GM23248 (cell line): ENCODE measurements around the gene CD93. TPM values are rescaled to one million over a fixed set of nuclear protein-coding genes. Genes with fewer than 3 reads are reported as not detected.

Experiments
- DNase-seq: peaks from one replicate; pipeline ENCODE4 v3.0.0-alpha.2; 2015
- H2AFZ ChIP-seq: fragments of 200-600 bp; sonication (generic); 2 replicates; pipeline ENCODE4 v1.6.1; 2016; ENCODE audit warnings: antibody characterized with exemption
- H3F3A ChIP-seq: fragments of 200-600 bp; sonication (generic); 2 replicates; pipeline ENCODE4 v1.6.1; 2016; ENCODE audit warnings: mild to moderate bottlenecking, antibody characterized with exemption, mixed run types; ENCODE audit not compliant: insufficient read depth
- H3K27ac ChIP-seq: fragments of 200-600 bp; sonication (generic); 2 replicates; pipeline ENCODE4 v1.5.1; 2016; ENCODE audit warnings: mild to moderate bottlenecking
- H3K27me3 ChIP-seq: fragments of 200-600 bp; sonication (generic); replicated peaks from 2 replicates; pipeline ENCODE4 v1.6.1; 2016; ENCODE audit warnings: mild to moderate bottlenecking; ENCODE audit not compliant: insufficient read depth
- H3K36me3 ChIP-seq: fragments of 200-600 bp; sonication (generic); 2 replicates; pipeline ENCODE4 v1.6.1; 2016; ENCODE audit warnings: low read depth, mild to moderate bottlenecking
- H3K4me1 ChIP-seq: fragments of 200-600 bp; sonication (generic); 2 replicates; pipeline ENCODE4 v1.6.1; 2016; ENCODE audit warnings: mild to moderate bottlenecking; ENCODE audit not compliant: insufficient read depth
- H3K4me2 ChIP-seq: fragments of 200-600 bp; sonication (generic); one replicate; pipeline ENCODE4 v1.6.1; 2016; ENCODE audit warnings: mild to moderate bottlenecking; ENCODE audit not compliant: unreplicated experiment
- H3K4me3 ChIP-seq: fragments of 200-600 bp; sonication (generic); 2 replicates; pipeline ENCODE4 v1.5.1; 2016; ENCODE audit warnings: mild to moderate bottlenecking
- H3K79me2 ChIP-seq: fragments of 200-600 bp; sonication (generic); 2 replicates; pipeline ENCODE4 v1.6.1; 2016; ENCODE audit warnings: mild to moderate bottlenecking; ENCODE audit not compliant: insufficient read depth
- H3K9ac ChIP-seq: fragments of 200-600 bp; sonication (generic); 2 replicates; pipeline ENCODE4 v1.6.1; 2016; ENCODE audit warnings: mild to moderate bottlenecking
- H3K9me2 ChIP-seq: fragments of 200-600 bp; sonication (generic); 2 replicates; pipeline ENCODE4 v1.6.1; 2016; ENCODE audit warnings: mixed run types, mild to moderate bottlenecking, moderate library complexity; ENCODE audit not compliant: insufficient read depth
- H3K9me3 ChIP-seq: fragments of 200-600 bp; sonication (generic); one replicate; pipeline ENCODE4 v1.6.1; 2017; ENCODE audit warnings: low read depth
- H4K20me1 ChIP-seq: fragments of 200-600 bp; sonication (generic); 2 replicates; pipeline ENCODE4 v1.6.0; 2016; ENCODE audit not compliant: insufficient read depth
- EZH2 ChIP-seq: fragments of 200-600 bp; sonication (generic); IDR thresholded peaks from 2 replicates; pipeline ENCODE4 v1.6.1; 2018; ENCODE audit warnings: antibody characterized with exemption, mild to moderate bottlenecking; ENCODE audit not compliant: insufficient read depth, poor library complexity, severe bottlenecking
- EZH2phosphoT487 ChIP-seq: fragments of 200-600 bp; sonication (generic); IDR thresholded peaks from 2 replicates; pipeline ENCODE4 v1.6.1; 2018; ENCODE audit warnings: antibody characterized with exemption, moderate library complexity, mild to moderate bottlenecking, low read depth; ENCODE audit not compliant: insufficient read depth
- WGBS, 2 experiments: methylation state at CpG; one replicate each; pipeline ENCODE4 v1.1.6; 2015 to 2017; ENCODE audit warnings: low lambda C conversion rate in 2 of 2, low coverage in 1 of 2; ENCODE audit errors: missing lambda C conversion rate in 2 of 2; 5-methylcytosine and 5-hydroxymethylcytosine counted together
- in situ Hi-C: fragments of 300-500 bp; cut with MboI; formaldehyde crosslinking; loops from 2 replicates; pipeline ENCODE4 v1.15.0; 2020
- polyA plus RNA-seq: library from polyadenylated mRNA; unstranded; fragments of >200 nt; fragmentation: Nextera tagmentation; extraction: Ambion mirVana; gene quantifications from 2 replicates; pipeline ENCODE4 v1.2.1, GENCODE V29; 2016
- total RNA-seq: library from RNA; depleted of rRNA; stranded (reverse); fragments of >200 nt; shearing (Covaris generic); gene quantifications from 2 replicates; pipeline ENCODE4 v1.2.3, GENCODE V29; 2014

Gene CD93
- total and polyA plus RNA-seq, 2 experiments from 2014 or later: 0.03 TPM; not detected in 1

DNA sequence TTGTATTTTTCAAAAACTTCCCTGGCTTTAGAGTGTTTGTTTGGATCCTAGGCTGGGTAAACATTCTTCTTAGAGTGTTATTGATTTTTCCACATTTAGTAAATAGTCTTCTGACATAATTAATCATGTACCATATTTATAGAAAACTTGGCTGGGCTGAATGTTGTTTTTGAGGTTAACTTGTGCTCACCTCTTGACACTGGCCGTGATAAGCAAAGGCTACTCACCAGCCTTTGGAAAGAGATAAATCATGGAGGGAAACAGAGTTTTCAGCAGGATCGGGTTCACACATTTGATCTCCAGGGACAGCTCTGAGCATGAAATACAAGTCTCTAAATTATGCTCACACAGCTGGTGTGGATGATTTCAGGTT lies 6.2 kb upstream of the CD93 start:
- Histone ChIP-seq H3K27ac (no peak overlapping the region), H3K27me3 (peaks cover 11% of the 10 kb centered on the region), H3K4me3 (no peak overlapping the region), H3K4me2 (no peak overlapping the region), H3K79me2 (no peaks in the 10 kb centered on the region), H3K9ac (no peak overlapping the region), H3K9me3 (no peaks in the 10 kb centered on the region), H3K36me3 (no peaks in the 10 kb centered on the region), H3K4me1 (no peaks in the 10 kb centered on the region), H3F3A (no peaks in the 10 kb centered on the region), H3K9me2 (no peaks in the 10 kb centered on the region), H4K20me1 (no peaks in the 10 kb centered on the region), H2AFZ (no peak overlapping the region)
- DNase-seq: no peak
- WGBS, 2 experiments: 57 to 65% methylated on average over 2 of the region's 2 CpGs
- in situ Hi-C loops: no loop called here
- no peak for TF ChIP-seq EZH2
- TF ChIP-seq EZH2phosphoT487: no peak

GRCh38 chr20:23091721-23092383 lies 5.7 kb upstream of the CD93 start:
- Histone ChIP-seq H3F3A (no peaks in the 10 kb centered on the region), H3K27me3 (peaks cover 11% of the 10 kb centered on the region), H3K36me3 (no peaks in the 10 kb centered on the region), H4K20me1 (no peaks in the 10 kb centered on the region), H3K79me2 (no peaks in the 10 kb centered on the region), H3K9me2 (no peaks in the 10 kb centered on the region), H3K27ac (no peak overlapping the region), H3K4me1 (no peaks in the 10 kb centered on the region), H3K4me2 (no peak overlapping the region), H2AFZ (no peak overlapping the region), H3K9me3 (no peaks in the 10 kb centered on the region), H3K4me3 (no peak overlapping the region), H3K9ac (no peak overlapping the region)
- in situ Hi-C loops: no loop called here
- no peak for DNase-seq
- 47 to 50% methylated on average over 8 of the region's 8 CpGs for WGBS, 2 experiments
- no peak for TF ChIP-seq EZH2
- TF ChIP-seq EZH2phosphoT487: no peak

GRCh38 chr20:23090878-23091277 lies 4.8 kb upstream of the CD93 start:
- WGBS, 2 experiments: 81 to 88% methylated on average over 4 of the region's 4 CpGs
- Histone ChIP-seq H3K4me2 (no peak overlapping the region), H3K9ac (no peak overlapping the region), H3K9me3 (no peaks in the 10 kb centered on the region), H3F3A (no peaks in the 10 kb centered on the region), H3K4me3 (no peak overlapping the region), H2AFZ (no peak overlapping the region), H3K79me2 (no peaks in the 10 kb centered on the region), H3K27me3 (peaks cover 11% of the 10 kb centered on the region), H3K27ac (no peak overlapping the region), H4K20me1 (no peaks in the 10 kb centered on the region), H3K4me1 (no peaks in the 10 kb centered on the region), H3K9me2 (no peaks in the 10 kb centered on the region), H3K36me3 (no peaks in the 10 kb centered on the region)
- no peak for DNase-seq
- in situ Hi-C loops: no loop called here
- TF ChIP-seq EZH2: no peak
- TF ChIP-seq EZH2phosphoT487: no peak

DNA sequence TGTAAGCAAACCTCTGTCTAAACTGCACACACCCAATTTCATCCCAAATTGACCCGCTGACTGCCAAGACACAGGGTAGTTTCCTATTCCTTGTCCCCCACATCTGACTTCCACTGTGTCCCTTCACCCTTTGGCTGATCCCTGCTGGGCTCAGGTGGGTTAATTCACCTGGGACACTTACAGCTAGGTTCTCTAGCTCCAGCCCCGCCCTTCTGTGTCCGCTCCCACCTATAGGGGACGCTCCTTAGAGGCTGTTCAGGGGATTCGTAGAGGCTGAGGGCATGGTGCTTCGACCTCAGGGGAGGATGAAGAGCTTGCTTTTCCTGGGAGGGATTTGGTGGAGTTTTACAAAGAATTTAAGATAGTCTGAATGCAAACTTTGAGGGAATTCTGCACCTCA lies 4.0 kb upstream of the CD93 start:
- Histone ChIP-seq H3K79me2 (no peaks in the 10 kb centered on the region), H3K9me3 (no peaks in the 10 kb centered on the region), H3K27ac (no peak overlapping the region), H3K9me2 (no peaks in the 10 kb centered on the region), H2AFZ (no peak overlapping the region), H3K9ac (no peak overlapping the region), H3K4me2 (no peak overlapping the region), H4K20me1 (no peaks in the 10 kb centered on the region), H3F3A (no peaks in the 10 kb centered on the region), H3K27me3 (peaks cover 11% of the 10 kb centered on the region), H3K36me3 (no peaks in the 10 kb centered on the region), H3K4me1 (no peaks in the 10 kb centered on the region), H3K4me3 (no peak overlapping the region)
- in situ Hi-C loops: no loop called here
- DNase-seq: no peak
- no peak for TF ChIP-seq EZH2
- no peak for TF ChIP-seq EZH2phosphoT487
- 53 to 66% methylated on average over 6 of the region's 6 CpGs for WGBS, 2 experiments
